Naive thymus-derived CD4-positive, alpha-beta T cell (primary cell): Measurements from ENCODE around the gene MED25. TPM values are rescaled to one million over a fixed set of nuclear protein-coding genes. Genes with fewer than 3 reads are reported as not detected.

ENCODE experiments used
- ATAC-seq: fragments of 150-1000 bp; cut with Tn5 transposase; 2 replicates; pipeline ENCODE4 v1.10.0; 2021; ENCODE audit warnings: mild to moderate bottlenecking, moderate library complexity
- CTCF ChIA-PET: fragments of 350-600 bp; sonication (Branson Sonifier 250); formaldehyde crosslinking; loops from one replicate; lab custom pipeline; 2021; ENCODE audit warnings: antibody characterized with exemption; lab: Charles Lee
- POLR2A ChIA-PET: fragments of 350-600 bp; sonication (Branson Sonifier 250); formaldehyde crosslinking; loops from one replicate; lab custom pipeline; 2021; ENCODE audit warnings: antibody characterized with exemption, inconsistent platforms; lab: Charles Lee
- DNase-seq, 9 donors: peaks; one replicate each; pipeline versions ENCODE4 v3.0.0 to v3.0.0-alpha.2; 2020 to 2022; ENCODE audit warnings: mixed read lengths in 1 of 9
- H3K27ac ChIP-seq: one replicate; pipeline ENCODE4 v1.7.0; 2013; ENCODE audit warnings: mild to moderate bottlenecking, low read depth, low read length, moderate library complexity
- H3K27me3 ChIP-seq, 2 donors: one replicate each; pipeline ENCODE4 v1.7.0; 2013; ENCODE audit warnings: low read length in 2 of 2, mild to moderate bottlenecking in 2 of 2, moderate library complexity in 2 of 2; ENCODE audit not compliant: control insufficient read depth in 2 of 2, insufficient read depth in 2 of 2
- H3K36me3 ChIP-seq, 3 experiments: 1 replicate in 2 of 3; 2 replicates in 1 of 3; pipeline ENCODE4 v1.7.0; 2013; ENCODE audit warnings: low read length in 3 of 3, mild to moderate bottlenecking in 3 of 3, moderate library complexity in 1 of 3; ENCODE audit not compliant: insufficient read depth in 3 of 3, control insufficient read depth in 2 of 3
- H3K4me1 ChIP-seq, 2 donors: one replicate each; pipeline ENCODE4 v1.7.0; 2013; ENCODE audit warnings: low read length in 2 of 2, mild to moderate bottlenecking in 2 of 2, moderate library complexity in 1 of 2; ENCODE audit not compliant: control insufficient read depth in 2 of 2, insufficient read depth in 2 of 2
- H3K4me3 ChIP-seq: 2 replicates; pipeline ENCODE4 v1.7.0; 2013; ENCODE audit warnings: mild to moderate bottlenecking, low read length
- H3K9me3 ChIP-seq, 3 experiments: 1 replicate in 2 of 3; 2 replicates in 1 of 3; pipeline ENCODE4 v1.7.0; 2013; ENCODE audit warnings: low read length in 3 of 3; ENCODE audit not compliant: control insufficient read depth in 2 of 3
- H3K27ac Mint-ChIP-seq, 9 donors: one replicate each; pipeline ENCODE4 v1.8.0; 2020 to 2022; ENCODE audit warnings: mixed read lengths in 9 of 9, mild to moderate bottlenecking in 8 of 9, moderate library complexity in 5 of 9, inconsistent platforms in 2 of 9
- H3K27me3 Mint-ChIP-seq, 5 donors: one replicate each; pipeline ENCODE4 v1.8.0; 2021 to 2022; ENCODE audit warnings: mixed read lengths in 5 of 5, mild to moderate bottlenecking in 1 of 5
- H3K36me3 Mint-ChIP-seq, 5 donors: one replicate each; pipeline ENCODE4 v1.8.0; 2020 to 2022; ENCODE audit warnings: mixed read lengths in 5 of 5, mild to moderate bottlenecking in 3 of 5, inconsistent platforms in 1 of 5
- H3K4me1 Mint-ChIP-seq, 7 donors: one replicate each; pipeline ENCODE4 v1.8.0; 2020 to 2022; ENCODE audit warnings: mixed read lengths in 7 of 7, mild to moderate bottlenecking in 3 of 7, inconsistent platforms in 1 of 7
- H3K4me3 Mint-ChIP-seq, 10 donors: one replicate each; pipeline ENCODE4 v1.8.0; 2020 to 2022; ENCODE audit warnings: mild to moderate bottlenecking in 10 of 10, mixed read lengths in 10 of 10, moderate library complexity in 6 of 10, inconsistent platforms in 2 of 10
- H3K9me3 Mint-ChIP-seq, 11 donors: one replicate each; pipeline ENCODE4 v1.8.0; 2020 to 2022; ENCODE audit warnings: mixed read lengths in 11 of 11, mild to moderate bottlenecking in 4 of 11, inconsistent platforms in 1 of 11, moderate library complexity in 1 of 11
- intact Hi-C, 2 donors: fragments of 100-400 bp; cut with micrococcal nuclease; formaldehyde crosslinking; loops; one replicate each; pipeline ENCODE4 v1.15.1; 2023
- polyA plus RNA-seq, 2 donors: library from polyadenylated mRNA; unstranded; fragments of 300-500 nt; fragmentation: Illumina TruSeq; gene quantifications; one replicate each; pipeline ENCODE4 v1.2.3, GENCODE V29; 2021
- total RNA-seq, 6 experiments: library from RNA in 5 of 6; stranded (reverse) in 5 of 6; gene quantifications; 1 replicate in 5 of 6; 2 replicates in 1 of 6; pipeline ENCODE4 v1.2.3 and lab custom pipeline; 2021 to 2026

The MED25 gene
- total and polyA plus RNA-seq, 7 experiments from 2014 or later: 10.8 to 75.2 (median 39.9) TPM

DNA sequence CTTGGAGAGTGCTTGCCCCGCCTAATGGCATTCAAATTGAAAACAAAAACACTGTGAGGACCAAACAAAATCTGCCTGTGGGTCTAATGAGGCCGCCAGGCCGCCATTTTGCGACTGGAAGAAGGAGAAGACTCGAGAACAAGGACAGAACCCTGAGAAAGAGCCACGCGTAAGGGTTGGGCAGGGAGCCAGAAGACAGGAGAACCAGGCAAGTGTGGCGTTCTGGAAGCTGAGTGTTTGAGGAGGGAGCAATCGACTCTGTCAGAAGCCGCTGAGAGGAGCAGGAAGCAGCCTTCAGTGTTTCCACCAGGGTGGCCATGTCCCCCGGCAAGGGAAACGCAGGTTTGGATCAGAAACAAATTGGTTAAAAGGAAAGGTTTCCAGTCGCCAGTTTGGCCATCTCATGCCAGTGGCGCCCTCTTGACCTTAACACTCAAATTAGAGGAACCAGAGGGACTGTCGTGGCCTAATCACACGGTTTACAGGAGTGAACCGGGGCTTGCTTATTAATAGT, 22.7 kb downstream of the MED25 start:
- peaks cover 4 to 28% (median 16%) of the 10 kb centered on the region in 5 donors for H3K36me3 Mint-ChIP-seq
- H3K36me3 ChIP-seq: peaks cover 0 to 27% (median 0%) of the 10 kb centered on the region in 3 experiments

DNA sequence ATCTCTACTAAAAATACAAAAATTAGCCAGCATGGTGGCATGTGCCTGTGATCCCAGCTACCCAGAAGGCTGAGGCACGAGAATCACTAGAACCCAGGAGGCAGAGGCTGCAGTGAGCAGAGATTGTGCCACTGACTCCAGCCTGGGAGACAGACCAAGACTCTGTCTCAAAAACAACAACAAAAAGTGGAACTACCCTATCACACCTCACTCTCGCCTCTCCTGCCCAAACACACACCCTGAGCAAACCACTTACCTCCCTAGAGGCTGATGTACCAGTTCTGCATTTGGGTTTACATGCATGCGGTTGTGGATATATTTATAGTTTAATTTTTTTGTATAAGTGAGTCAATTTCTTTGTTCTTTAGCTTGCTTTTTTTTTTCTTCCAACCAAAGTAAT, 25.2 kb downstream of the MED25 start:
- H3K27ac Mint-ChIP-seq: no peak overlapping the region
- Histone ChIP-seq H3K36me3 (peaks cover 0 to 8% (median 0%) of the 10 kb centered on the region in 3 experiments), H3K4me1 (peaks cover 0 to 2% of the 10 kb centered on the region in 2 donors), H3K27ac (no peak overlapping the region), H3K27me3 (no peaks in the 10 kb centered on the region), H3K4me3 (no peak overlapping the region), H3K9me3 (no peaks in the 10 kb centered on the region)
- peaks cover 4 to 17% (median 10%) of the 10 kb centered on the region in 5 donors for H3K36me3 Mint-ChIP-seq
- DNase-seq (no peak), ATAC-seq (no peak)
- H3K27me3 Mint-ChIP-seq: peaks cover 0 to 3% (median 0%) of the 10 kb centered on the region in 5 donors
- H3K4me1 Mint-ChIP-seq: peaks cover 0 to 7% (median 3%) of the 10 kb centered on the region in 7 donors
- POLR2A ChIA-PET: no interaction called here
- H3K9me3 Mint-ChIP-seq: peaks cover 0 to 2% (median 0%) of the 10 kb centered on the region in 11 donors
- intact Hi-C loops: no loop called here
- CTCF ChIA-PET: no interaction called here
- no peak overlapping the region for H3K4me3 Mint-ChIP-seq

More for the DNA sequence above, 22.7 kb downstream of the MED25 start:
- no peak overlapping the region for H3K4me3 ChIP-seq
- Mint-ChIP-seq H3K9me3 (no peaks in the 10 kb centered on the region), H3K4me1 (no peaks in the 10 kb centered on the region), H3K4me3 (no peak overlapping the region), H3K27ac (no peak overlapping the region), H3K27me3 (peaks cover 0 to 1% (median 0%) of the 10 kb centered on the region in 5 donors)
- H3K4me1 ChIP-seq: no peaks in the 10 kb centered on the region
- no peak overlapping the region for H3K27ac ChIP-seq
- no peaks in the 10 kb centered on the region for H3K9me3 ChIP-seq
- DNase-seq (no peak), ATAC-seq (no peak)
- CTCF ChIA-PET: no interaction called here
- POLR2A ChIA-PET: no interaction called here
- intact Hi-C loops: no loop called here
- H3K27me3 ChIP-seq: no peaks in the 10 kb centered on the region

DNA sequence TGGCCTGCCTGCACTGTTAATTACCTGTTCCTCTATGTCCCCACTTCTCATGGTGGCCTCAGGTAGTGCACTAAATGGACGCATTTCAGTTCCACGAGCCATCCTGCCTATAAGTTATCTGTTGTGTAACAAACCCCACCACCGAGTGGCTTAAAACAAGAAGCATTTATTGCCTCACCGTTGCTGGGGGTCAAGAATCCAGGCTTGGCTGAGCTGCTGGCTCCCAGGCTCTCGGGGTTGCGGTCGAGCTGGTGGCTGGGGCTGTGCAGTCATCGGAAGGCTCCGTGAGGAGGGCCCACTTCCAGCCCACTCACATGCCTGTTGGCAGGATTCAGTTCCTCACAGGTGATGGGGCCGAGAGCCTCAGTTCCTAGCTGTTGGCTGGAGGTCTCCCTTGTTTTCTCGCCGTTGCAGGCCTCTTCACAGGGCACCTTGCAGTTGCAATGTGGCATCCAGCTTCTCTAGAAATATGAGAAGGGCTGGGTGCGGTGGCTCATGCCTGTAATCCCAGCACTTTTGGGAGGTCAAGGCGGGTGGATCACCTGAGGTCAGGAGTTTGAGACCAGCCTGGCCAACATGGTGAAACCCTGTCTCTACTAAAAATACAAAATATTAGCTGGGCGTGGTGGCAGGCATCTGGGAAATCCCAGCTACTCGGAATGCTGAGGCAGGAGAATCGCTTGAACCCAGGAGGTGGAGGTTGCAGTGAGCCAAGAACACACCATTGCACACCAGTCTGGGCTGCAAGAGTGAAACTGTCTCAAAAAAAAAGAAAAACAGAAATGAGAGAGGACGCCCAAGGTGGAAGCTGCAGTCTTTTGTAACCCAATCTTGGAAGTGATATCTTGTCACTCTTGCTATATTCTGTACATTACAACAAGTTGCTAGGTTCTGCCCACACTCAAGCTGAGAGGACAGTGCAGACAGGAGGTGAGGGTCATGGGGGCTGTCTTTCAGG, 26.3 kb downstream of the MED25 start:
- intact Hi-C loops: no loop called here
- H3K36me3 ChIP-seq: peaks cover 0 to 5% (median 0%) of the 10 kb centered on the region in 3 experiments
- no peak overlapping the region for H3K27ac ChIP-seq
- Mint-ChIP-seq H3K4me1 (peaks cover 0 to 16% (median 10%) of the 10 kb centered on the region in 7 donors), H3K4me3 (no peak overlapping the region), H3K9me3 (peaks cover 0 to 5% (median 2%) of the 10 kb centered on the region in 11 donors), H3K27ac (peak overlapping the region in 1 of 9 donors; percentile 33), H3K36me3 (peaks cover 0 to 7% (median 5%) of the 10 kb centered on the region in 5 donors), H3K27me3 (peaks cover 0 to 3% (median 0%) of the 10 kb centered on the region in 5 donors)
- DNase-seq: no peak
- H3K9me3 ChIP-seq: no peaks in the 10 kb centered on the region
- no peak for ATAC-seq
- no peaks in the 10 kb centered on the region for H3K27me3 ChIP-seq
- CTCF ChIA-PET: interaction anchor here (0.6 kb wide), 2 partner anchors 9 to 106 kb away, joined by 3 read pairs; no protein-coding TSS in a partner anchor
- peaks cover 0 to 7% of the 10 kb centered on the region in 2 donors for H3K4me1 ChIP-seq
- POLR2A ChIA-PET: interaction anchor here (0.9 kb wide), 1 partner anchor 10 kb away, joined by 3 read pairs; no protein-coding TSS in a partner anchor
- H3K4me3 ChIP-seq: no peak overlapping the region

DNA sequence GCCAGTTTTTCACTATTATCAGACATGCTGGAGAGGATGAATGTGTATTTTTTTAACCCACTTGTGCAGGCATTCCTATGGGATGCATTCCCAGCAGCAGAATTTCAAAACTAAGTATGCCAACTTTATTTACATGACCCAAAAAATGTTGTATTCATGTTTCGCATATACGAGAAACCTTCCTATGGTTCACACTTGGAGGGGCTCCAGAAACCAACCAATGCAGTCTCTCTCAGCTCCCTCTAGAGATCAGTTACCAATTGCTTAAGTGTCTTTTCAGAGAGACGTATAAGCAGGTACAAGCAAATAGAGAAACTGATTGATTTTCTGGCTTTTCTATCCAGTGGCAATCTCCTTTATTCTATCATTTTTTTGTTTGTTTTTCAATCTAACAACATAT, 27.3 kb downstream of the MED25 start:
- H3K27me3 Mint-ChIP-seq: peaks cover 0 to 3% (median 0%) of the 10 kb centered on the region in 5 donors
- peaks cover 0 to 5% (median 4%) of the 10 kb centered on the region in 5 donors for H3K36me3 Mint-ChIP-seq
- ATAC-seq (no peak), DNase-seq (no peak)
- peaks cover 8 to 23% (median 17%) of the 10 kb centered on the region in 7 donors for H3K4me1 Mint-ChIP-seq
- CTCF ChIA-PET: interaction anchor here (0.6 kb wide), 1 partner anchor 107 kb away, joined by 3 read pairs; no protein-coding TSS in a partner anchor
- Histone ChIP-seq H3K36me3 (no peaks in the 10 kb centered on the region), H3K27ac (no peak overlapping the region), H3K4me3 (no peak overlapping the region), H3K4me1 (peaks cover 0 to 14% of the 10 kb centered on the region in 2 donors), H3K27me3 (no peaks in the 10 kb centered on the region), H3K9me3 (no peaks in the 10 kb centered on the region)
- POLR2A ChIA-PET: no interaction called here
- no peak overlapping the region for H3K4me3 Mint-ChIP-seq
- peaks cover 0 to 10% (median 2%) of the 10 kb centered on the region in 11 donors for H3K9me3 Mint-ChIP-seq
- intact Hi-C loops: no loop called here
- no peak overlapping the region for H3K27ac Mint-ChIP-seq

GRCh38 chr19:49846408-49846807, 28.3 kb downstream of the MED25 start:
- H3K36me3 Mint-ChIP-seq: peaks cover 0 to 5% (median 4%) of the 10 kb centered on the region in 5 donors
- H3K9me3 ChIP-seq: no peaks in the 10 kb centered on the region
- peaks cover 0 to 14% of the 10 kb centered on the region in 2 donors for H3K4me1 ChIP-seq
- no peak overlapping the region for H3K4me3 Mint-ChIP-seq
- H3K4me1 Mint-ChIP-seq: peaks cover 8 to 23% (median 17%) of the 10 kb centered on the region in 7 donors
- DNase-seq (no peak), ATAC-seq (no peak)
- H3K27ac Mint-ChIP-seq: no peak overlapping the region
- intact Hi-C loops: no loop called here
- H3K4me3 ChIP-seq: no peak overlapping the region
- ChIA-PET POLR2A (interaction anchor here (0.6 kb wide), 1 partner anchor 52 kb away, joined by 3 read pairs; no protein-coding TSS in a partner anchor), CTCF (no interaction called here)
- no peak overlapping the region for H3K27ac ChIP-seq
- H3K27me3 ChIP-seq: no peaks in the 10 kb centered on the region
- H3K27me3 Mint-ChIP-seq: peaks cover 0 to 3% (median 0%) of the 10 kb centered on the region in 5 donors
- peaks cover 0 to 10% (median 2%) of the 10 kb centered on the region in 11 donors for H3K9me3 Mint-ChIP-seq
- H3K36me3 ChIP-seq: peaks cover 0 to 4% (median 0%) of the 10 kb centered on the region in 3 experiments
